Measurements from ENCODE around the gene PEX5L. TPM values are rescaled to one million over a fixed set of nuclear protein-coding genes. Genes with fewer than 3 reads are reported as not detected.

The PEX5L gene
- total and polyA plus RNA-seq, 10 of the 15 experiments (the other 5 are each of a cell fraction or from before 2014, with no cell fraction given): 0.11 to 17.0 (median 0.50) TPM

GRCh38 chr3:179933080-179933479, 103.7 kb downstream of the PEX5L start:
- Histone ChIP-seq H2AFZ (ENCODE audit: control insufficient read depth, low read depth, low read length) (no peak overlapping the region), H3K36me3 (ENCODE audit: control insufficient read depth in 2 of 2, insufficient read depth in 2 of 2, low read length in 1 of 2) (no peaks in the 10 kb centered on the region), H4K20me1 (ENCODE audit: control insufficient read depth, insufficient read depth) (no peaks in the 10 kb centered on the region), H3K9ac (ENCODE audit: control insufficient read depth, insufficient read depth, low read length) (no peak overlapping the region), H3K9me3 (replicated peaks; ENCODE audit: control insufficient read depth, insufficient read depth, low read length) (no peaks in the 10 kb centered on the region; the same call in 1 of the 3 replicates), H3K79me2 (ENCODE audit: control insufficient read depth, insufficient read depth, low read length) (no peaks in the 10 kb centered on the region), H3K27me3 (replicated peaks in 1 of 2; ENCODE audit: control insufficient read depth in 2 of 2, insufficient read depth in 2 of 2, low read length in 1 of 2) (no peaks in the 10 kb centered on the region), H3K4me3 (no peak overlapping the region), H3K4me2 (ENCODE audit: control insufficient read depth, insufficient read depth) (no peak overlapping the region), H3K27ac (ENCODE audit: control insufficient read depth, insufficient read depth) (no peak overlapping the region), H3K4me1 (ENCODE audit: control insufficient read depth, insufficient read depth, low read length) (no peaks in the 10 kb centered on the region; the same call in 1 of the 2 replicates)
- ChIA-PET POLR2A (interaction anchor here (0.6 to 1.1 kb wide), 2 partner anchors 12 to 21 kb away, joined by 3 to 5 read pairs; no protein-coding TSS in a partner anchor), RAD21 (ENCODE audit: unreplicated experiment) (interaction anchor here (1.4 to 1.6 kb wide), 2 partner anchors 18 to 669 kb away, joined by 3 to 4 read pairs; partner anchors contain the start of gene TTC14), SMC1A (ENCODE audit: uncharacterized antibody, unreplicated experiment) (interaction anchor here (0.7 to 6.6 kb wide), 12 partner anchors 9 to 403 kb away, joined by 3 to 98 read pairs (median 5); no protein-coding TSS in a partner anchor), CTCF (interaction anchor here (0.9 to 7.2 kb wide), 6 partner anchors 8 to 121 kb away, joined by 3 to 88 read pairs (median 8); no protein-coding TSS in a partner anchor)
- TF ChIP-seq CREB1 (IDR thresholded peaks at IDR 0.05; ENCODE audit: low read depth): no peak
- TF ChIP-seq NKRF (conservative IDR thresholded peaks at IDR 0.05): no peak
- TF ChIP-seq NR2C2 (IDR thresholded peaks at IDR 0.05; ENCODE audit: borderline replicate concordance, control insufficient read depth, insufficient read length, low read depth): no peak
- TF ChIP-seq NRF1 (conservative IDR thresholded peaks at IDR 0.05; ENCODE audit: low read depth, low read length): no peak
- TF ChIP-seq, protein P1, sequence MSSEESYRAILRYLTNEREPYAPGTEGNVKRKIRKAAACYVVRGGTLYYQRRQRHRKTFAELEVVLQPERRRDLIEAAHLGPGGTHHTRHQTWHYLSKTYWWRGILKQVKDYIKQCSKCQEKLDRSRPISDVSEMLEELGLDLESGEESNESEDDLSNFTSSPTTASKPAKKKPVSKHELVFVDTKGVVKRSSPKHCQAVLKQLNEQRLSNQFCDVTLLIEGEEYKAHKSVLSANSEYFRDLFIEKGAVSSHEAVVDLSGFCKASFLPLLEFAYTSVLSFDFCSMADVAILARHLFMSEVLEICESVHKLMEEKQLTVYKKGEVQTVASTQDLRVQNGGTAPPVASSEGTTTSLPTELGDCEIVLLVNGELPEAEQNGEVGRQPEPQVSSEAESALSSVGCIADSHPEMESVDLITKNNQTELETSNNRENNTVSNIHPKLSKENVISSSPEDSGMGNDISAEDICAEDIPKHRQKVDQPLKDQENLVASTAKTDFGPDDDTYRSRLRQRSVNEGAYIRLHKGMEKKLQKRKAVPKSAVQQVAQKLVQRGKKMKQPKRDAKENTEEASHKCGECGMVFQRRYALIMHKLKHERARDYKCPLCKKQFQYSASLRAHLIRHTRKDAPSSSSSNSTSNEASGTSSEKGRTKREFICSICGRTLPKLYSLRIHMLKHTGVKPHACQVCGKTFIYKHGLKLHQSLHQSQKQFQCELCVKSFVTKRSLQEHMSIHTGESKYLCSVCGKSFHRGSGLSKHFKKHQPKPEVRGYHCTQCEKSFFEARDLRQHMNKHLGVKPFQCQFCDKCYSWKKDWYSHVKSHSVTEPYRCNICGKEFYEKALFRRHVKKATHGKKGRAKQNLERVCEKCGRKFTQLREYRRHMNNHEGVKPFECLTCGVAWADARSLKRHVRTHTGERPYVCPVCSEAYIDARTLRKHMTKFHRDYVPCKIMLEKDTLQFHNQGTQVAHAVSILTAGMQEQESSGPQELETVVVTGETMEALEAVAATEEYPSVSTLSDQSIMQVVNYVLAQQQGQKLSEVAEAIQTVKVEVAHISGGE (CRISPR knock-in tag; IDR thresholded peaks at IDR 0.05): no peak
- TF ChIP-seq MTA2 (IDR thresholded peaks at IDR 0.05; ENCODE audit: low read depth): no peak
- no peak for TF ChIP-seq SKIL (IDR thresholded peaks at IDR 0.05; ENCODE audit: low read depth, poor library complexity, severe bottlenecking)
- TF ChIP-seq CBFB (IDR thresholded peaks at IDR 0.05; ENCODE audit: low read depth): no peak
- no peak for TF ChIP-seq GATAD2B (conservative IDR thresholded peaks at IDR 0.05; ENCODE audit: low read depth)
- TF ChIP-seq NBN (IDR thresholded peaks at IDR 0.05): no peak
- TF ChIP-seq POU2F2 (IDR thresholded peaks at IDR 0.05; ENCODE audit: borderline replicate concordance, low read depth, low read length): no peak
- no peak for TF ChIP-seq WRNIP1 (IDR thresholded peaks at IDR 0.05; ENCODE audit: borderline replicate concordance, low read depth, low read length)
- TF ChIP-seq, protein P2, sequence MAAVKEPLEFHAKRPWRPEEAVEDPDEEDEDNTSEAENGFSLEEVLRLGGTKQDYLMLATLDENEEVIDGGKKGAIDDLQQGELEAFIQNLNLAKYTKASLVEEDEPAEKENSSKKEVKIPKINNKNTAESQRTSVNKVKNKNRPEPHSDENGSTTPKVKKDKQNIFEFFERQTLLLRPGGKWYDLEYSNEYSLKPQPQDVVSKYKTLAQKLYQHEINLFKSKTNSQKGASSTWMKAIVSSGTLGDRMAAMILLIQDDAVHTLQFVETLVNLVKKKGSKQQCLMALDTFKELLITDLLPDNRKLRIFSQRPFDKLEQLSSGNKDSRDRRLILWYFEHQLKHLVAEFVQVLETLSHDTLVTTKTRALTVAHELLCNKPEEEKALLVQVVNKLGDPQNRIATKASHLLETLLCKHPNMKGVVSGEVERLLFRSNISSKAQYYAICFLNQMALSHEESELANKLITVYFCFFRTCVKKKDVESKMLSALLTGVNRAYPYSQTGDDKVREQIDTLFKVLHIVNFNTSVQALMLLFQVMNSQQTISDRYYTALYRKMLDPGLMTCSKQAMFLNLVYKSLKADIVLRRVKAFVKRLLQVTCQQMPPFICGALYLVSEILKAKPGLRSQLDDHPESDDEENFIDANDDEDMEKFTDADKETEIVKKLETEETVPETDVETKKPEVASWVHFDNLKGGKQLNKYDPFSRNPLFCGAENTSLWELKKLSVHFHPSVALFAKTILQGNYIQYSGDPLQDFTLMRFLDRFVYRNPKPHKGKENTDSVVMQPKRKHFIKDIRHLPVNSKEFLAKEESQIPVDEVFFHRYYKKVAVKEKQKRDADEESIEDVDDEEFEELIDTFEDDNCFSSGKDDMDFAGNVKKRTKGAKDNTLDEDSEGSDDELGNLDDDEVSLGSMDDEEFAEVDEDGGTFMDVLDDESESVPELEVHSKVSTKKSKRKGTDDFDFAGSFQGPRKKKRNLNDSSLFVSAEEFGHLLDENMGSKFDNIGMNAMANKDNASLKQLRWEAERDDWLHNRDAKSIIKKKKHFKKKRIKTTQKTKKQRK (IDR thresholded peaks at IDR 0.05; ENCODE audit: low read depth, low read length): no peak
- WGBS (ENCODE audit: insufficient coverage, insufficient replicate concordance, low lambda C conversion rate, missing lambda C conversion rate): 92% methylated on average over 4 of the region's 4 CpGs
- FAIRE-seq (no peak), ATAC-seq (no peak), DNase-seq (ENCODE audit: low read depth, low spot score) (no peak)
- no TSS peak for BruUV-seq (replicated peaks)
- intact Hi-C loops (cut with micrococcal nuclease; ENCODE audit: unreplicated experiment): no loop called here
- in situ Hi-C loops (cut with MboI): no loop called here
